ENCODE data around the gene RABGAP1L.

Gene RABGAP1L

DNA sequence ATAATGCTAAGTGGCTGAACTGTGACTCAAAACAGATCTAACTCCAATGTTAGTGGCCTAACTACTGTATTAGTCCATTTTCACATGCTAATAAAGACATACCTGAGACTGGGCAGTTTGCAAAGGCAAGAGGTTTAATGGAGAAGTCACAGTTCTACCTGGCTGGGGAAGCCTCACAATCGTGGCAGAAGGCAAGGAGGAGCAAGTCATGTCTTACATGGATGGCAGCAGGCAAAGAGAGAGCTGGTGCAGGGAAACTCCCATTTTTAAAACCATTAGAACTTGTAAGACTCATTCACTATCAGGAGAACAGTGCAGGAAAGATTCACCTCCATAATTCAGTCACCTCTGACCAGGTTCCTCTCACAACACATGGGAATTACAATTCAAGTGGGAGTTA lies 760.8 kb downstream of the RABGAP1L start:
- no peak for DNase-seq (ENCODE audit: low read depth in 3 of 3)

DNA sequence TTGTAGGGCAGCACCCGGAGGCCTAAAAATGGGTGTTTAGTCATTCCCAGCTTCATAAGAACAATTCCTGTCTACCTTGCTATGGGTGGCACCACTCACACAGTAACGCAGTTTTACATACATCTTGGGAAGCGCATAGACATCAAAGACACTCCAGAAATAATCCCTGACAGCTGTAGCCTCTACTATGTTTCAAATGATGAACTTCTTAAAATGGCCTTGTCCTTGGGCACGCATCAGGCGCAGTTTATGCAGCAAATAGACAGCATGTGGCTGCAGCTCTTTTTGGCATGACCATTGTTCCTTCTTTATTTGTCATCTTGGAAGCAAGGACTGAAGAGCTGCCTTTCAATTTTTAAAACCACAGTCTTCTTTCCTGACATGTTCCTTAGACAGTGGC lies 762.8 kb downstream of the RABGAP1L start:
- DNase-seq (ENCODE audit: low read depth in 3 of 3): no peak

DNA sequence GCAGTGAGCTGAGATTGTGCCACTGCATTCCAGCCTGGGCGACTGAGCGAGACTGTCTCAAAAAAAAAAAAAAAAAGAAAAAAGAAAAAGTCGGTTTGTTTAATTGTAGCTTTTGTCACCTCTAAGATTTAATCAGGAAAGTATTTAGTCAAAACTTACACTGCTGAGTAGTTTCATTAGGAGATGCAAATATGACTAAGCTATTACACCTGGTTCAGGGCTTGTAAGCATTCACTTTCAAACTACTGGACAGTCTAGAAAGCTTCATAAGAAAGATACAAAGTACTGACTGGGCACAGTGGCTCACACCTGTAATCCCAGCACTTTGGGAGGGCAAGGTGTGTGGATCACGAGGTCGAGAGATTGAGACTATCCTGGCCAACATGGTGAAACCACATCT lies 764.5 kb downstream of the RABGAP1L start:
- no peak for DNase-seq (ENCODE audit: low read depth in 3 of 3)

DNA sequence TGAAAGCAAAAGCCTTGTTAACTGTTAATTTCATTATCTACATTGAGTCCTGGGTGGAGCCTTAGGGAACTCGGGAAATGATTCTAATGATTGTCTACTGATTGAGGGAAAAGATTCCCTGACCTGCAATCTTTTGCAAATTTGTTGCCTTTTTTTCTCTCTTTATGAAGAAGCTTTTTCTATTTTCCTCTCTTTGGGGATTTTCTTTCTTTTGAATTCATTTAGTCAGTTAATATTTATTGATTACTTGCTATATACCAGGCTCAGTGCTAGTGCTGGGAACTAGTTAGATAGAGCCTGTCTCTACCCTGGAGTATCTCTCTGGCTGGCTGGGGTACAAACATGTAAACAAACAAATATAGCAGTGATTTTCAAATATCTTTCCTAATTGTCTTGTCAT lies 769.2 kb downstream of the RABGAP1L start:
- DNase-seq (ENCODE audit: low read depth in 3 of 3): no peak

- no peak for DNase-seq (ENCODE audit: low read depth in 3 of 3)
These were observed 771.9 kb downstream of the RABGAP1L start for GRCh38 chr1:174931214-174931613.

DNA sequence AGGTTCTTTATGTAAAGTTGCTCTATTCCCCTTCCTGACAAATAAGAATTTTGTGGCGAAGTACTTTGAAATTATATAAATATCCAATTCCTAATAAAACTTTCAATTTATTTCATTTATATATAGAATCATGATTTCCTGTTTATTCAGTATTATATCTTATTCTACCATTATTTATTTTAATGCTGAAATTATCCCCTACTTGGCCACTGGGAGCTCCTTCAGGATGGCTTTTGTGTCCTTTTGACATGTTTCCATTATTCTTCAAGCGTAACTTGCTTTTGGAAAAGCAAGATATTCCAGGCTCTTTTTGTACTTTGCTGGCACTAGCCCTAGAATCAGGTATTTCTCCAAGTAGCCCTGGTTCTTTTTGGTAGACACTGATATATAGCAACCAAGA lies 773.3 kb downstream of the RABGAP1L start:
- no peak for DNase-seq (ENCODE audit: low read depth in 3 of 3)

GRCh38 chr1:174935961-174936727 lies 776.8 kb downstream of the RABGAP1L start:
- DNase-seq (ENCODE audit: low read depth in 3 of 3): no peak

DNA sequence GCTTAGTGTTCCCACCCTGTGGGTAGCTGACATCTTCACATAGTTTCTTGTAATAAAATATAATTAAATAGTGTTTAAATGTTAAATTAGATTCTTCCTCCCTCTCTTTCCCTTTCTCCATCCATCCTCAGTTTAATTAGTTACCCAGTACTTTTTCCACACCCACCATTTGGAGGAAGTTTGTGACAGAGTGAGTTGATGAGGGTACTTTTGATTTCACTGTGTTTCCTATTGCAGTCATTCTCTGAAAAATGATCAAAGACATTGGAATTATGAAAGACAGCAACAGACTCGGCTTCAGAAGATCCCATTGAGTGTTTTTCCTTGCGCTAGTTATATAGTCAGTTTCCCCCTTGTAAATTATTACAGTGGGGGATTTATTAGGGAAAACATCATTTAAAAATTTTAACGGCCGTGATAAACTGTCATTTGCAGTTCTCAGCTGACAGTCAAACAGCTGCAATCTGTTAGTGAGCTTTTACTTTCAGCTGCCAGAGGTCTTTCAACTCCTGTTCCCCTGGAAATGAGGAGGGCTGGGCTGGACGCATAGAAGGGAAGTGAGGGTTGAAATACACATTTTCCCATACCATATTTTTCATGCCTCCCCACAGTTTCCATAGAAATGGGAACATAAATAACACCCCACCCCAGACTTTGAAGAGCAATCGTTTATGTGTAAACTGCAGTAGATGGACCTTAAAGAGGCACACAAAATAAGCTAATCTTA lies 779.1 kb downstream of the RABGAP1L start:
- DNase-seq (ENCODE audit: low read depth in 3 of 3): no peak

DNA sequence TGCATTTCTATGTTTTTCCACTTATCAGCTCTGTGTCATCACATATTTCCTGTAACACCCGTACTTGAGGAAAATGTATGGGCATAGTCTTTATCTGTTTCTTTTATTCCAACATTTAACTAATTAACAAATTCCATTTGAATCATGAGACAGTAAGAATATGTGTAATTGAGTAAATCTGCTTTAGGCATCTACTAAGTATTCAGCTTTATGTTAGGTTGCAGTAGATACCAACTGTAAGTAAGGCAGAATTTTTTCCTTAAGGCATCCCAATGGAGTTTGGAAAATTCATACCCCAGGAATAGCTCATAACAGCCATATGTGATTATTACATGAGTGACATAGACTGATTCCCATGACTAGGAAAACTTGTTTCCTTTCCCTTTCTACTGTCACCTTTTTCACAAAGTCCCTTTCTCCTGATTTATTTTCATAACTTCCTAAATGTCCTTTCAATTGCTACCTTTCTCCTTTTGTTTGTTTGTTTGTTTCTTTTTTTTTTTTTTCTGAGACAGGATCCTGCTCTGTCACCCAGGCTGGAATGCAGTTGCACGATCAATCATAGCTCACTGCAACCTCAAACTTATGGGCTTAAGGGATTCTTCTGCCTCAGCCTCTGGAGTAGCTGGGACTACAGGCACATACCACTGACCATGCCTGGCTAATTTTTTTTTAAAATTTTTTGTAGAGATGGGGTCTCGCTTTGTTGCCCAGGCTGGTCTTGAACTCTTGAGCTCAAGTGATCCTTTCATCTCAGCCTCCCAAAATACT lies 780.6 kb downstream of the RABGAP1L start:
- DNase-seq (ENCODE audit: low read depth in 3 of 3): no peak

DNA sequence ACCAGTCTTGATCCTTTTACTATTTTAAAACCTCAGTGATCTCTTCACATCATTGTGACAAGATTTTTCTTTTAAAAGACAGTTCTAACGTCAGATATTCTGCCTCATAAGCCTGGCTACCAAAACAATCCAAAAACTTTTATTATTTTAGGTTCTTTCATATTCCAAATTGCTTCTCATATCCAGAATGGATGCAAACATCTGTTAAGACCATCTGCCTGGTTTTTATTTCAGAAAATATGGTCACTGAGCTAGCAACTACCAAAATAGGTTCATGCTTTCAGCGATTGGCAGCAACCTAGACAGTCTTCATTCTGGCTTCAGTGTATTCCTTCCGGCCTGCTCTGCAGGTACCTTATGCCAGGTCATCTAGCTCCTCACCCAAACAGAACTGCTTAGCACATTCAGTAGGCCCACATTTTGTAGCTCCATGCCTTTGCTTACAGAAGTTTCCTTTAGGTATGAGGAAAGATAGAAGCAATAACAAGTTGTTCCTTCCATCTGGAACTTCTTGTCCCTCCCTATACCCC lies 781.4 kb downstream of the RABGAP1L start:
- no peak for DNase-seq (ENCODE audit: low read depth in 3 of 3)

GRCh38 chr1:174942547-174943255 lies 783.4 kb downstream of the RABGAP1L start:
- DNase-seq (ENCODE audit: low read depth in 3 of 3): no peak

DNA sequence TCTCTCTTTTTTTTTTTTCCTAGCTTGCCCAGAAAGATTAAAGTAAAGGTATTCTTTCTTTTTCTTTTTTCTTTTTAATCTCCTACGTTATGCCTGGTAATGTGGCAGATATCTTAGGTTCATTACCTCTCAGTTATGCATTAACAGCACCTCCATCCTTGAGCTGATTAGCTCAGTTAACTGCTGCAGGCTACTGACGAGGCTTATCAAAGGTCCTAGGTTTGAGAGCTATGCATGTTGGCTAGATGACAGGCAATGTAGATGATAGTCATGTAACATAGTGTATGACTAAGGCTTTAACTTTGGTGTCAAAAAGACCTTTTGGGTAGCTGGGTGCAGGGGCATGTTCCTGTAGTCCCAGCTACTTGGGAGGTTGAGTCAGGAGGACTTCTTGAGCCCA lies 786.7 kb downstream of the RABGAP1L start:
- no peak for DNase-seq (ENCODE audit: low read depth in 3 of 3)

- no peak for DNase-seq (ENCODE audit: low read depth in 3 of 3)
These were observed 789.7 kb downstream of the RABGAP1L start for GRCh38 chr1:174949061-174949460.

GRCh38 chr1:174949645-174950044 lies 790.3 kb downstream of the RABGAP1L start:
- DNase-seq (ENCODE audit: low read depth in 3 of 3): no peak

- no peak for DNase-seq (ENCODE audit: low read depth in 3 of 3)
These were observed 794.2 kb downstream of the RABGAP1L start for GRCh38 chr1:174953285-174954072.

DNA sequence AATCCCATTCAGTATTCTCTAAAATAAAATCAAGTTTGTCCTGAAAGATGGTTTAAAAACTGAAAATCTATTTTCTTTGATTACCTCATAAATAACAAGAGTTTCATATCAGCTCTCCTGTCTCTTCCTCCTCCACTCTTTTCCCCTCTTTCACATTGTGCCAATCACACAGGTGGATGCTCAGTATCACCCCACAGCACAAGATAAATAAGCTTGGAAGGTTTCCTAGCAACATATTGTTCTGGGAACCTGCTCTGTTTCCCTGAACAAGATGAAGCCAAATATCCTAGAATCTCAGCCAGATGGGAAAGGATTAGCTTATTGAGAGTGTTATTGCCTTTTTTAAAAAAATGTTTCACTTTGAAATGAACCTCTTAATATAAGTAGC lies 794.7 kb downstream of the RABGAP1L start:
- no peak for DNase-seq (ENCODE audit: low read depth in 3 of 3)

GRCh38 chr1:174954671-174955669 lies 795.6 kb downstream of the RABGAP1L start:
- DNase-seq (ENCODE audit: low read depth in 3 of 3): no peak

DNA sequence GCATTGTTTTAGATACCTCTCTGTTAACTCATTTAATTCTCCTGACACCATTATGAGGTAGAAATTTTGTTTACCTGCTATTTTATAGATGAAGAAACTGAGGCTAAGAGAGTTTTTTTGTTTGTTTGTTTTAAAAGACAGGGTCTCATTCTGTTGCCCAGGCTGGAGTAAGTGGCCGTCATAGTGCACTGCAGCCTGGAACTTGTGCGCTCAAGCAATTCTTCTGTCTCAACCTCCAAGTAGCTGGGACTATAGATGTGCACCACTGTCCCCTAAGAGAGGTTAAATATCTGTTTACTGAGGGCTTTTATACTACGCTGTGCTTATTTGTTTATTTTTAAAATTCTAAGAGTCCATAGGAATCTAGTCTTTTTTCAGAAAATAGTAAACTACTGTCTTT lies 796.8 kb downstream of the RABGAP1L start:
- DNase-seq (ENCODE audit: low read depth in 3 of 3): no peak

GRCh38 chr1:174956976-174957375 lies 797.7 kb downstream of the RABGAP1L start:
- no peak for DNase-seq (ENCODE audit: low read depth in 3 of 3)

DNA sequence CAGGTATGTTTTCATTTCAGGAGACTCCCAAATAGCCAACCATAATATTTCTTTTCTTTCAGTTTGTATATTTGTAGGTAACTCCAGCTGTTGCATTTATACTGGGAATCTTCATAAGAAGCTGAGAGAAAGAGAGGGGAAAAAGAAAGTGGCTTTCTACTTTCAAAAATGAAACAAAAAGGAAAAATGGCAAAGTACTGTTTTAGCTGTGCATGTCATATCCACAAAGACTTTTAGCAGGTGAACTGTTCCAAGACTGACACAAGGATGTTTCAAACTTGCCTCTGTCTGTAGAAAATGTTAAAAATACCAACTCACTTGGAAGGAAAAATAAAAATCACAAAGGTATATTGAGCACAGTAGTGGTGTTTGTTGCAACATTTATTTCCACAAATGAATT lies 798.5 kb downstream of the RABGAP1L start:
- DNase-seq (ENCODE audit: low read depth in 3 of 3): no peak
